A549 (cell line): ENCODE data around the gene CSGALNACT2. TPM values are rescaled to one million over a fixed set of nuclear protein-coding genes. Genes with fewer than 3 reads are reported as not detected.
"Not testable (repeated sequence)": the region's sequence is repeated elsewhere in the genome, so short reads cannot be mapped to it uniquely, and the experiment has no call there.

Experiments used
- ATAC-seq, 2 experiments: fragments of 200-7000 bp in 1 of 2; fragments of >200 bp in 1 of 2; cut with Nextera tagmentation in 1 of 2; cut with Tn5 transposase in 1 of 2; 3 replicates each; pipeline versions ENCODE4 v1.8.0 to v1.9.1; 2018 to 2020; ENCODE audit warnings: mild to moderate bottlenecking in 1 of 2, moderate library complexity in 1 of 2
- CTCF ChIA-PET: fragments of 300-600 bp; sonication (Branson Sonifier 250); formaldehyde crosslinking; extraction: SDS; loops from one replicate; lab custom pipeline; 2021; ENCODE audit warnings: antibody characterized with exemption, inconsistent platforms; lab: Yijun Ruan, JAX
- POLR2A ChIA-PET: fragments of 350-600 bp; formaldehyde crosslinking; extraction: SDS; loops from one replicate; lab custom pipeline; 2021; ENCODE audit warnings: antibody characterized with exemption, inconsistent platforms; lab: Yijun Ruan, JAX
- DNase-seq, 2 experiments: peaks; one replicate each; pipeline versions ENCODE4 v3.0.0 to v3.0.0-alpha.2; 2011 to 2016; ENCODE audit warnings: low read depth in 1 of 2, low spot score in 1 of 2
- FAIRE-seq: peaks from 2 replicates; lab custom pipeline; 2011; peaks lifted over from hg19 to GRCh38; lab: Jason Lieb, UNC
- H3K27ac ChIP-seq, 2 experiments: fragments of >200 bp; sonication (Bioruptor Twin); formaldehyde crosslinking; 3 replicates each; pipeline ENCODE4 v1.5.1; 2016 to 2017
- H3K4me1 ChIP-seq: fragments of >200 bp; sonication (Bioruptor Twin); formaldehyde crosslinking; 3 replicates; pipeline ENCODE4 v1.6.1; 2016
- H3K4me2 ChIP-seq: fragments of >200 bp; sonication (Bioruptor Twin); formaldehyde crosslinking; 3 replicates; pipeline ENCODE4 v1.6.1; 2016
- H3K4me3 ChIP-seq: fragments of >200 bp; sonication (Bioruptor Twin); formaldehyde crosslinking; 3 replicates; pipeline ENCODE4 v1.5.1; 2016
- H3K9me3 ChIP-seq: fragments of >200 bp; sonication (Bioruptor Twin); formaldehyde crosslinking; 3 replicates; pipeline ENCODE4 v1.6.1; 2016
- BHLHE40 ChIP-seq: IDR thresholded peaks from 2 replicates; pipeline ENCODE4 v1.6.1; 2012; ENCODE audit warnings: low read depth, low read length, inconsistent platforms
- CHD4 ChIP-seq: fragments of 200-600 bp; sonication (generic); IDR thresholded peaks from 2 replicates; pipeline ENCODE4 v1.6.1; 2016; ENCODE audit warnings: antibody characterized with exemption, mild to moderate bottlenecking, borderline replicate concordance
- EHMT2 ChIP-seq: fragments of 200-600 bp; sonication (generic); IDR thresholded peaks from 2 replicates; pipeline ENCODE4 v1.6.1; 2016; ENCODE audit warnings: antibody characterized with exemption, low read depth, mild to moderate bottlenecking, moderate library complexity
- EP300 ChIP-seq, 2 experiments: fragments of >200 bp; sonication (Bioruptor Twin); formaldehyde crosslinking; IDR thresholded peaks; 2 replicates in 1 of 2; 3 replicates in 1 of 2; pipeline ENCODE4 v1.6.1; 2016 to 2017
- GATA3 ChIP-seq: IDR thresholded peaks from 2 replicates; pipeline ENCODE4 v1.6.1; 2012; ENCODE audit warnings: borderline replicate concordance
- HEYL ChIP-seq: fragments of 250-450 bp; sonication (Bioruptor Pico); IDR thresholded peaks from 2 replicates; pipeline ENCODE4 v1.8.0; 2021; ENCODE audit warnings: mild to moderate bottlenecking, moderate library complexity
- HOXA7 ChIP-seq: fragments of 250-450 bp; sonication (Bioruptor Pico); IDR thresholded peaks from 2 replicates; pipeline ENCODE4 v1.5.0; 2020; ENCODE audit warnings: mild to moderate bottlenecking, moderate library complexity
- JUN ChIP-seq, 2 experiments: fragments of >200 bp; sonication (Bioruptor Twin); formaldehyde crosslinking; IDR thresholded peaks; 2 replicates in 1 of 2; 3 replicates in 1 of 2; pipeline ENCODE4 v1.6.1; 2016 to 2017
- JUNB ChIP-seq: fragments of >200 bp; sonication (Bioruptor Twin); formaldehyde crosslinking; IDR thresholded peaks from 2 replicates; pipeline ENCODE4 v1.6.1; 2016
- NFE2L2 ChIP-seq: fragments of 150-350 bp; conservative IDR thresholded peaks from 2 replicates; pipeline ENCODE4 v1.6.1; 2014; ENCODE audit warnings: low read length
- PHF8 ChIP-seq: fragments of 200-600 bp; sonication (generic); IDR thresholded peaks from 2 replicates; pipeline ENCODE4 v1.6.1; 2016; ENCODE audit warnings: low read depth, mild to moderate bottlenecking, antibody characterized with exemption, moderate library complexity, borderline replicate concordance
- RAD21 ChIP-seq, 2 experiments: fragments of >200 bp in 1 of 2; sonication (Bioruptor Twin) in 1 of 2; formaldehyde crosslinking in 1 of 2; IDR thresholded peaks in 1 of 2; conservative IDR thresholded peaks in 1 of 2; 2 replicates in 1 of 2; 3 replicates in 1 of 2; pipeline ENCODE4 v1.6.1; 2012 to 2018; ENCODE audit warnings: inconsistent platforms in 1 of 2
- RCOR1 ChIP-seq: fragments of 150-350 bp; IDR thresholded peaks from 2 replicates; pipeline ENCODE4 v1.6.1; 2014; ENCODE audit warnings: antibody characterized with exemption, low read length, low read depth
- RFX5 ChIP-seq: fragments of 450-650 bp; IDR thresholded peaks from 2 replicates; pipeline ENCODE4 v1.7.1; 2014; ENCODE audit warnings: antibody characterized with exemption, mild to moderate bottlenecking, moderate library complexity
- SREBF2 ChIP-seq: fragments of 450-650 bp; IDR thresholded peaks from 2 replicates; pipeline ENCODE4 v1.6.1; 2014; ENCODE audit warnings: mild to moderate bottlenecking, moderate library complexity
- TFCP2L1 ChIP-seq: fragments of 250-450 bp; sonication (Bioruptor Pico); IDR thresholded peaks from 2 replicates; pipeline ENCODE4 v1.5.0; 2021; ENCODE audit warnings: mild to moderate bottlenecking
- TP53 ChIP-seq: fragments of 250-450 bp; sonication (Bioruptor Pico); IDR thresholded peaks from 2 replicates; pipeline ENCODE4 v1.5.0; 2021; ENCODE audit warnings: mild to moderate bottlenecking, moderate library complexity
- ZC3H11A ChIP-seq: fragments of 450-650 bp; IDR thresholded peaks from 2 replicates; pipeline ENCODE4 v1.6.1; 2014; ENCODE audit warnings: antibody characterized with exemption, mild to moderate bottlenecking
- ZFP36 ChIP-seq: fragments of 450-650 bp; IDR thresholded peaks from 2 replicates; pipeline ENCODE4 v1.6.1; 2014; ENCODE audit warnings: borderline replicate concordance; ENCODE audit not compliant: partially characterized antibody
- WGBS: methylation state at CpG from one replicate; pipeline ENCODE4 v1.1.6; 2017; ENCODE audit errors: missing lambda C conversion rate; 5-methylcytosine and 5-hydroxymethylcytosine counted together
- polyA plus RNA-seq, 4 experiments: library from polyadenylated mRNA; depleted of rRNA in 3 of 4; stranded (reverse); fragments of >200 nt; fragmentation: RNase III in 1 of 4; extraction: RNeasy Plus Mini Kit Qiagen cat#74134 plus additional on column Dnase treatment in 1 of 4; gene quantifications; 2 replicates in 3 of 4; 3 replicates in 1 of 4; pipeline ENCODE4 v1.2.3, GENCODE V29; 2011 to 2017
- TF ChIP-seq, protein P1 (sequence below): IDR thresholded peaks from 2 replicates; pipeline ENCODE4 v1.6.1; 2012; ENCODE audit warnings: low read depth, borderline replicate concordance
- TF ChIP-seq, protein P2 (sequence below): fragments of 250-450 bp; sonication (Bioruptor Pico); IDR thresholded peaks from 2 replicates; pipeline ENCODE4 v1.5.0; 2020; ENCODE audit warnings: low read depth, mild to moderate bottlenecking, moderate library complexity
- TF ChIP-seq, protein P3 (sequence below): fragments of 150-350 bp; IDR thresholded peaks from 2 replicates; pipeline ENCODE4 v1.6.1; 2014; ENCODE audit warnings: low read depth, mild to moderate bottlenecking, low read length

The CSGALNACT2 gene
- polyA plus RNA-seq, 2 of the 4 experiments (the other 2 are of a cell fraction): 11.2 to 29.9 TPM

DNA sequence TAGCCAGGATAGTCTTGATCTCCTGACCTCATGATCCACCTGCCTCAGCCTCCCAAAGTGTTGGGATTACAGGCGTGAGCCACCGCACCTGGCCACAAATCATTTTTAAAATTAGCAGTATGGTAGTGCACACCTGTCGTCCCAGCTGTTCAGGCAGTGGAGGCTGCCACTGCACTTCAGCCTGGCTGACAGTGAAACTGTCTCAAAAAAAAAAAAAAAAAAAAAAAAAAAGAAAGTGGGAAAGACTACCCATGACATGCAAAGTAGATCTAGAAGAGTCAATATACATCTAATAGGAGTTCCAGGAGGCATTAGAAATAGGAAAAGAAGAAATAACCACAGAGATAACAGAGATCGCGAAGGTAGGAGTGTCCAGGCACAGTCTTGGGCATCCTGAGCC lies 3.2 kb downstream of the CSGALNACT2 start:
- POLR2A ChIA-PET: no interaction called here

DNA sequence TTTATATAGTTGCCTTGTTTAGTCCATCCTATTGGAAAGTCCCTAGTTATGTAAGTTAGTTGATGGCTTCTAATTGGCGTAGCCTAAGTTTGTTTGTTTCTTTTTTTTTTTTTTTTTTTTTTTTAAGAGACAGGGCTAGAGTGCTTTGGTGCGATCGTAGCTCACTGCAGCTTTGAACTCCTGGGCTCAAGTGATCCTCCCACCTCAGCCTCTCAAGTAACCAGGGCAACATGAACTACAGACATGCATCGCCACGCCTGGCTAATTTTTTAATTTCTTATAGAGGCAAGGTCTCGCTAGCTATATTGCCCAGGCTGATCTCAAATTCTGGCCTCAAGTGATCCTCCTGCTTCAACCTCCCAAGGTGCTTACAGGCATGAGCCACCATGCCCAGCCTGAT lies 7.1 kb downstream of the CSGALNACT2 start:
- no peak for FAIRE-seq

More for the DNA sequence above, 3.2 kb downstream of the CSGALNACT2 start:
- ATAC-seq (no peak), DNase-seq (no peak), FAIRE-seq (no peak)
- Histone ChIP-seq H3K4me2 (no peak overlapping the region), H3K27ac (no peak overlapping the region), H3K4me3 (no peak overlapping the region), H3K4me1 (peaks cover 34% of the 10 kb centered on the region), H3K9me3 (no peaks in the 10 kb centered on the region)
- TF ChIP-seq RFX5 (no peak), BHLHE40 (no peak), NFE2L2 (no peak), SREBF2 (no peak), HEYL (CRISPR knock-in tag) (no peak), ZC3H11A (no peak), RCOR1 (no peak), JUN (IDR thresholded peaks at IDR 0.05) (no peak)
- TF ChIP-seq, protein P1, sequence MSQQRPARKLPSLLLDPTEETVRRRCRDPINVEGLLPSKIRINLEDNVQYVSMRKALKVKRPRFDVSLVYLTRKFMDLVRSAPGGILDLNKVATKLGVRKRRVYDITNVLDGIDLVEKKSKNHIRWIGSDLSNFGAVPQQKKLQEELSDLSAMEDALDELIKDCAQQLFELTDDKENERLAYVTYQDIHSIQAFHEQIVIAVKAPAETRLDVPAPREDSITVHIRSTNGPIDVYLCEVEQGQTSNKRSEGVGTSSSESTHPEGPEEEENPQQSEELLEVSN: no peak
- TF ChIP-seq, protein P2, sequence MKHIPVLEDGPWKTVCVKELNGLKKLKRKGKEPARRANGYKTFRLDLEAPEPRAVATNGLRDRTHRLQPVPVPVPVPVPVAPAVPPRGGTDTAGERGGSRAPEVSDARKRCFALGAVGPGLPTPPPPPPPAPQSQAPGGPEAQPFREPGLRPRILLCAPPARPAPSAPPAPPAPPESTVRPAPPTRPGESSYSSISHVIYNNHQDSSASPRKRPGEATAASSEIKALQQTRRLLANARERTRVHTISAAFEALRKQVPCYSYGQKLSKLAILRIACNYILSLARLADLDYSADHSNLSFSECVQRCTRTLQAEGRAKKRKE (CRISPR knock-in tag): no peak
- 98% methylated on average over 5 of the region's 5 CpGs for WGBS
- CTCF ChIA-PET: interaction anchor here (1.0 to 1.3 kb wide), 2 partner anchors 52 to 89 kb away, joined by 3 read pairs; no protein-coding TSS in a partner anchor

GRCh38 chr10:43145936-43146335 lies 7.7 kb downstream of the CSGALNACT2 start:
- ATAC-seq, POLR2A ChIA-PET: not testable (repeated sequence)
- CTCF ChIA-PET: interaction anchor here (0.6 to 0.7 kb wide), 2 partner anchors 33 to 255 kb away, joined by 3 read pairs; no protein-coding TSS in a partner anchor

More for the DNA sequence above, 7.1 kb downstream of the CSGALNACT2 start:
- peaks cover 12% of the 10 kb centered on the region; the same call in 2 of the 3 replicates for H3K9me3 ChIP-seq
- no peak overlapping the region for H3K4me2 ChIP-seq
- ChIA-PET POLR2A (no interaction called here), CTCF (interaction anchor here (0.6 kb wide), 1 partner anchor 256 kb away, joined by 3 read pairs; no protein-coding TSS in a partner anchor)
- H3K4me1 ChIP-seq: peaks cover 16% of the 10 kb centered on the region; the same call in 2 of the 3 replicates
- 84% methylated on average over 6 of the region's 6 CpGs for whole genome bisulfite sequencing
- no peak overlapping the region for H3K27ac ChIP-seq
- H3K4me3 ChIP-seq: no peak overlapping the region
- ATAC-seq (no peak), DNase-seq (no peak)
- TF ChIP-seq, protein P3, sequence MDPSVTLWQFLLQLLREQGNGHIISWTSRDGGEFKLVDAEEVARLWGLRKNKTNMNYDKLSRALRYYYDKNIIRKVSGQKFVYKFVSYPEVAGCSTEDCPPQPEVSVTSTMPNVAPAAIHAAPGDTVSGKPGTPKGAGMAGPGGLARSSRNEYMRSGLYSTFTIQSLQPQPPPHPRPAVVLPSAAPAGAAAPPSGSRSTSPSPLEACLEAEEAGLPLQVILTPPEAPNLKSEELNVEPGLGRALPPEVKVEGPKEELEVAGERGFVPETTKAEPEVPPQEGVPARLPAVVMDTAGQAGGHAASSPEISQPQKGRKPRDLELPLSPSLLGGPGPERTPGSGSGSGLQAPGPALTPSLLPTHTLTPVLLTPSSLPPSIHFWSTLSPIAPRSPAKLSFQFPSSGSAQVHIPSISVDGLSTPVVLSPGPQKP: no peak
- TF ChIP-seq HOXA7 (no peak), RAD21 (conservative IDR thresholded peaks at IDR 0.05 in 1 of 2, IDR thresholded peaks at IDR 0.05 in 1 of 2) (no peak), RFX5 (no peak), CHD4 (no peak), EHMT2 (no peak), GATA3 (no peak), NFE2L2 (no peak), EP300 (IDR thresholded peaks at IDR 0.05) (no peak), TFCP2L1 (CRISPR knock-in tag) (no peak), ZFP36 (no peak), SREBF2 (no peak), PHF8 (no peak), BHLHE40 (no peak), RCOR1 (no peak), TP53 (CRISPR knock-in tag) (no peak), JUNB (no peak)

More at GRCh38 chr10:43145936-43146335, 7.7 kb downstream of the CSGALNACT2 start:
- WGBS: 86% methylated on average over 1 of the region's 1 CpG
- peaks cover 10% of the 10 kb centered on the region; the same call in 2 of the 3 replicates for H3K4me1 ChIP-seq
- H3K4me2 ChIP-seq, DNase-seq, H3K27ac ChIP-seq, FAIRE-seq, H3K4me3 ChIP-seq: not testable (repeated sequence)
- H3K9me3 ChIP-seq: peaks cover 12% of the 10 kb centered on the region; the same call in 2 of the 3 replicates
